Liver (tissue), 9 donors: ENCODE results near the gene CRAT. TPM values are rescaled to one million over a fixed set of nuclear protein-coding genes. Genes with fewer than 3 reads are reported as not detected.
A peak's percentile ranks its signal among the peaks of the same experiment; 100 is the strongest.
"Not testable (repeated sequence)": the region's sequence is repeated elsewhere in the genome, so short reads cannot be mapped to it uniquely, and the experiment has no call there.

Source experiments
- DNase-seq: peaks from one replicate; pipeline ENCODE4 v3.0.0-alpha.2; 2017; ENCODE audit warnings: low spot score
- H3K27ac ChIP-seq, 2 donors: one replicate each; pipeline ENCODE4 v1.7.0; 2013; ENCODE audit warnings: inconsistent platforms in 2 of 2, low read length in 2 of 2, control low read depth in 1 of 2, low read depth in 1 of 2, mild to moderate bottlenecking in 1 of 2
- H3K27me3 ChIP-seq, 4 donors: one replicate each; pipeline versions ENCODE4 v1.6.1 to v1.7.0; 2013; ENCODE audit warnings: low read length in 3 of 4, inconsistent platforms in 1 of 4, mild to moderate bottlenecking in 1 of 4, moderate library complexity in 1 of 4; ENCODE audit not compliant: control insufficient read depth in 4 of 4, insufficient read depth in 4 of 4
- H3K36me3 ChIP-seq, 4 donors: one replicate each; pipeline versions ENCODE4 v1.6.1 to v1.7.0; 2013; ENCODE audit warnings: low read length in 3 of 4, mild to moderate bottlenecking in 3 of 4, low read depth in 1 of 4, moderate library complexity in 1 of 4; ENCODE audit not compliant: control insufficient read depth in 4 of 4, insufficient read depth in 3 of 4
- H3K4me1 ChIP-seq, 4 donors: one replicate each; pipeline versions ENCODE4 v1.6.1 to v1.7.0; 2013; ENCODE audit warnings: low read length in 3 of 4, mild to moderate bottlenecking in 3 of 4, moderate library complexity in 1 of 4; ENCODE audit not compliant: control insufficient read depth in 4 of 4, insufficient read depth in 4 of 4
- H3K4me3 ChIP-seq, 3 donors: one replicate each; pipeline versions ENCODE4 v1.6.1 to v1.7.0; 2013; ENCODE audit warnings: low read length in 3 of 3, control low read depth in 1 of 3, low read depth in 1 of 3, mild to moderate bottlenecking in 1 of 3
- H3K9ac ChIP-seq, 2 donors: one replicate each; pipeline ENCODE4 v1.7.0; 2013; ENCODE audit warnings: low read length in 2 of 2, mild to moderate bottlenecking in 2 of 2, moderate library complexity in 2 of 2, control low read depth in 1 of 2, low read depth in 1 of 2
- H3K9me3 ChIP-seq, 4 donors: one replicate each; pipeline versions ENCODE4 v1.6.1 to v1.7.0; 2013; ENCODE audit warnings: low read length in 3 of 4; ENCODE audit not compliant: control insufficient read depth in 4 of 4
- CTCF ChIP-seq: fragments of 150-350 bp; IDR thresholded peaks from 2 replicates; pipeline ENCODE4 v1.5.1; 2017; ENCODE audit warnings: improper control_type of control experiment, low read depth, low read length; ENCODE audit not compliant: missing input control
- EGR1 ChIP-seq, 2 donors: IDR thresholded peaks; 2 replicates each; pipeline ENCODE4 v1.6.1; 2016 to 2018; ENCODE audit warnings: antibody characterized with exemption in 2 of 2, low read depth in 2 of 2
- FOXA1 ChIP-seq: IDR thresholded peaks from 2 replicates; pipeline ENCODE4 v1.6.1; 2016; ENCODE audit warnings: antibody characterized with exemption
- FOXA2 ChIP-seq: IDR thresholded peaks from 2 replicates; pipeline ENCODE4 v1.6.1; 2016; ENCODE audit warnings: antibody characterized with exemption
- HNF4A ChIP-seq, 2 donors: conservative IDR thresholded peaks; 2 replicates each; pipeline ENCODE4 v1.6.1; 2016; ENCODE audit warnings: antibody characterized with exemption in 2 of 2, mild to moderate bottlenecking in 2 of 2
- HNF4G ChIP-seq: IDR thresholded peaks from 2 replicates; pipeline ENCODE4 v1.6.1; 2016; ENCODE audit warnings: antibody characterized with exemption
- JUND ChIP-seq, 2 donors: IDR thresholded peaks; 2 replicates each; pipeline ENCODE4 v1.6.1; 2016; ENCODE audit warnings: antibody characterized with exemption in 2 of 2
- NR2F2 ChIP-seq: IDR thresholded peaks from 2 replicates; pipeline ENCODE4 v1.6.1; 2016; ENCODE audit warnings: antibody characterized with exemption
- RAD21 ChIP-seq, 2 donors: IDR thresholded peaks; 2 replicates each; pipeline ENCODE4 v1.6.1; 2016; ENCODE audit warnings: antibody characterized with exemption in 2 of 2, mild to moderate bottlenecking in 2 of 2
- REST ChIP-seq: IDR thresholded peaks from 2 replicates; pipeline ENCODE4 v1.6.1; 2016; ENCODE audit warnings: antibody characterized with exemption, mild to moderate bottlenecking
- RXRA ChIP-seq, 2 donors: IDR thresholded peaks; 2 replicates each; pipeline ENCODE4 v1.6.1; 2017 to 2018; ENCODE audit warnings: antibody characterized with exemption in 2 of 2, mild to moderate bottlenecking in 1 of 2
- SP1 ChIP-seq: IDR thresholded peaks from 2 replicates; pipeline ENCODE4 v1.6.1; 2018; ENCODE audit warnings: antibody characterized with exemption, mild to moderate bottlenecking
- TAF1 ChIP-seq: conservative IDR thresholded peaks from 2 replicates; pipeline ENCODE4 v1.6.1; 2016; ENCODE audit warnings: antibody characterized with exemption, mild to moderate bottlenecking
- YY1 ChIP-seq: IDR thresholded peaks from 2 replicates; pipeline ENCODE4 v1.6.1; 2016; ENCODE audit warnings: antibody characterized with exemption, mild to moderate bottlenecking
- WGBS: extraction: QIAGEN DNeasy Blood & Tissue Kit; methylation state at CpG from one replicate; pipeline ENCODE4 v1.1.7; 2013; 5-methylcytosine and 5-hydroxymethylcytosine counted together
- polyA plus RNA-seq, 2 donors: library from polyadenylated mRNA; stranded (reverse) in 1 of 2; unstranded in 1 of 2; fragments of 200-250 nt in 1 of 2; fragments of >200 nt in 1 of 2; fragmentation: Nextera tagmentation in 1 of 2; extraction: Ambion mirVana in 1 of 2; gene quantifications; one replicate each; pipeline versions ENCODE4 v1.2.1 to v1.2.3, GENCODE V29; 2013 to 2015
- total RNA-seq, 2 donors: library from RNA; depleted of rRNA; stranded (reverse); fragments of >200 nt; gene quantifications; one replicate each; pipeline ENCODE4 v1.2.3, GENCODE V29; 2014
- TF ChIP-seq, protein P1 (sequence below): IDR thresholded peaks from 2 replicates; pipeline ENCODE4 v1.6.1; 2016; ENCODE audit warnings: antibody characterized with exemption
- donor health status: healthy.
- donor health status: healthy.
- donor health status: healthy.
- donor health status: healthy.
- donor health status: healthy.

CRAT gene
- total and polyA plus RNA-seq, 4 donors: 33.8 to 121 (median 89.1) TPM

GRCh38 chr9:129131300-129132145, 20.9 kb upstream of the CRAT start:
- no peaks in the 10 kb centered on the region for H3K27me3 ChIP-seq
- TF ChIP-seq EGR1 (IDR thresholded peaks at IDR 0.05; ENCODE audit: low read depth in 2 of 2): no peak
- TF ChIP-seq REST: no peak
- TF ChIP-seq NR2F2: no peak
- peak in 1 of 2 donors; percentile 27 for TF ChIP-seq RXRA (IDR thresholded peaks at IDR 0.05)
- TF ChIP-seq FOXA1: no peak
- TF ChIP-seq, protein P1, sequence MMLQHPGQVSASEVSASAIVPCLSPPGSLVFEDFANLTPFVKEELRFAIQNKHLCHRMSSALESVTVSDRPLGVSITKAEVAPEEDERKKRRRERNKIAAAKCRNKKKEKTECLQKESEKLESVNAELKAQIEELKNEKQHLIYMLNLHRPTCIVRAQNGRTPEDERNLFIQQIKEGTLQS: no peak
- TF ChIP-seq HNF4G: no peak
- TF ChIP-seq FOXA2: no peak
- peak; percentile 97 for TF ChIP-seq CTCF
- peak; percentile 96 to 99 for TF ChIP-seq RAD21 (IDR thresholded peaks at IDR 0.05)
- TF ChIP-seq HNF4A (conservative IDR thresholded peaks at IDR 0.05): no peak
- TF ChIP-seq YY1: no peak
- H3K9me3 ChIP-seq: no peaks in the 10 kb centered on the region
- WGBS: 41% methylated on average over 13 of the region's 13 CpGs
- peak; percentile 86 for DNase-seq
- H3K36me3 ChIP-seq: peaks cover 6 to 31% (median 14%) of the 10 kb centered on the region in 4 donors
- H3K9ac ChIP-seq: no peak overlapping the region
- no peak overlapping the region for H3K4me3 ChIP-seq
- H3K27ac ChIP-seq: no peak overlapping the region
- peaks cover 0 to 14% (median 6%) of the 10 kb centered on the region in 4 donors for H3K4me1 ChIP-seq

GRCh38 chr9:129130791-129131190, 20.2 kb upstream of the CRAT start:
- Histone ChIP-seq H3K27ac (no peak overlapping the region), H3K4me3 (no peak overlapping the region), H3K27me3 (no peaks in the 10 kb centered on the region), H3K9me3 (no peaks in the 10 kb centered on the region), H3K9ac (no peak overlapping the region), H3K4me1 (peaks cover 0 to 9% (median 5%) of the 10 kb centered on the region in 4 donors), H3K36me3 (peaks cover 6 to 31% (median 14%) of the 10 kb centered on the region in 4 donors)
- no peak for DNase-seq
- WGBS: 66% methylated on average over 3 of the region's 3 CpGs
- no peak for TF ChIP-seq JUND (IDR thresholded peaks at IDR 0.05)
- no peak for TF ChIP-seq RXRA (IDR thresholded peaks at IDR 0.05)
- no peak for TF ChIP-seq FOXA1
- TF ChIP-seq TAF1: no peak
- no peak for TF ChIP-seq EGR1 (IDR thresholded peaks at IDR 0.05; ENCODE audit: low read depth in 2 of 2)
- TF ChIP-seq SP1: no peak

DNA sequence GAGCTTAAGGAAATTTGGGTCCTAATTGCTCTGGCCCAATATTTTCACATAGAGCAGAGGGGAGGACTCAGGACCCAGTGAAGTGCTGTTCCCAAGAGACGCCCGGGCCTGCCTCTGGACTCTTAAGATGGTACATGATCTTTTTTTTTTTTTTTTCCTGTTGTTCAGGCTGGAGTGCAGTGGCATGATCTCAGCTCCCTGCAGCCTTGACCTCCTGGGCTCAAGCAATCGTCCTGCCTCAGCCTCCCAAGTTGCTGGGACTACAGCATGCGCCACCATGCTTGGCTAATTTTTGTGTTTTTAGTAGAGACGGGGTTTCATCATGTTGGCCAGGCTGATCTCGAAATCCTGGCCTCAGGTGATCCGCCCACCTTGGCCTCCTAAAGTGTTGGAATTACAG, 19.7 kb upstream of the CRAT start:
- 89% methylated on average over 7 of the region's 7 CpGs for WGBS
- not testable (repeated sequence) for DNase-seq, H3K4me3 ChIP-seq, H3K9me3 ChIP-seq, H3K9ac ChIP-seq, H3K27me3 ChIP-seq, H3K27ac ChIP-seq, H3K4me1 ChIP-seq
- H3K36me3 ChIP-seq: peaks cover 6 to 31% (median 16%) of the 10 kb centered on the region in 4 donors
